RWPE1 (cell line): ENCODE data around the gene TMEM25.

Experiments
- CTCF ChIA-PET: fragments of 350-600 bp; sonication (Branson Sonifier 250); formaldehyde crosslinking; extraction: SDS; loops from one replicate; lab custom pipeline; 2021; lab: Yijun Ruan, JAX
- POLR2A ChIA-PET: fragments of 400-600 bp; formaldehyde crosslinking; extraction: SDS; loops from one replicate; lab custom pipeline; 2020; ENCODE audit warnings: antibody characterized with exemption; ENCODE audit not compliant: low non-redundant PET; lab: Yijun Ruan, JAX
- DNase-seq: peaks from one replicate; pipeline ENCODE4 v3.0.0; 2012; ENCODE audit warnings: low spot score
- H3K27ac ChIP-seq: fragments of 450-650 bp; 2 replicates; pipeline ENCODE4 v1.5.1; 2017
- TF ChIP-seq, protein P1 (sequence below): fragments of 450-650 bp; conservative IDR thresholded peaks from 2 replicates; pipeline ENCODE4 v1.5.1; 2017; ENCODE audit warnings: low read depth, mild to moderate bottlenecking

TMEM25 gene

GRCh38 chr11:118533769-118534729 lies 3.1 kb downstream of the TMEM25 start:
- no peak overlapping the region; the same call in 1 of the 2 replicates for H3K27ac ChIP-seq
- TF ChIP-seq, protein P1, sequence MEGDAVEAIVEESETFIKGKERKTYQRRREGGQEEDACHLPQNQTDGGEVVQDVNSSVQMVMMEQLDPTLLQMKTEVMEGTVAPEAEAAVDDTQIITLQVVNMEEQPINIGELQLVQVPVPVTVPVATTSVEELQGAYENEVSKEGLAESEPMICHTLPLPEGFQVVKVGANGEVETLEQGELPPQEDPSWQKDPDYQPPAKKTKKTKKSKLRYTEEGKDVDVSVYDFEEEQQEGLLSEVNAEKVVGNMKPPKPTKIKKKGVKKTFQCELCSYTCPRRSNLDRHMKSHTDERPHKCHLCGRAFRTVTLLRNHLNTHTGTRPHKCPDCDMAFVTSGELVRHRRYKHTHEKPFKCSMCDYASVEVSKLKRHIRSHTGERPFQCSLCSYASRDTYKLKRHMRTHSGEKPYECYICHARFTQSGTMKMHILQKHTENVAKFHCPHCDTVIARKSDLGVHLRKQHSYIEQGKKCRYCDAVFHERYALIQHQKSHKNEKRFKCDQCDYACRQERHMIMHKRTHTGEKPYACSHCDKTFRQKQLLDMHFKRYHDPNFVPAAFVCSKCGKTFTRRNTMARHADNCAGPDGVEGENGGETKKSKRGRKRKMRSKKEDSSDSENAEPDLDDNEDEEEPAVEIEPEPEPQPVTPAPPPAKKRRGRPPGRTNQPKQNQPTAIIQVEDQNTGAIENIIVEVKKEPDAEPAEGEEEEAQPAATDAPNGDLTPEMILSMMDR, result no peak
- CTCF ChIA-PET, result no interaction called here
- POLR2A ChIA-PET, result no interaction called here
- no peak for DNase-seq

- POLR2A ChIA-PET, result no interaction called here
Observed at GRCh38 chr11:118535261-118535660, 4.3 kb downstream of the TMEM25 start.

DNA sequence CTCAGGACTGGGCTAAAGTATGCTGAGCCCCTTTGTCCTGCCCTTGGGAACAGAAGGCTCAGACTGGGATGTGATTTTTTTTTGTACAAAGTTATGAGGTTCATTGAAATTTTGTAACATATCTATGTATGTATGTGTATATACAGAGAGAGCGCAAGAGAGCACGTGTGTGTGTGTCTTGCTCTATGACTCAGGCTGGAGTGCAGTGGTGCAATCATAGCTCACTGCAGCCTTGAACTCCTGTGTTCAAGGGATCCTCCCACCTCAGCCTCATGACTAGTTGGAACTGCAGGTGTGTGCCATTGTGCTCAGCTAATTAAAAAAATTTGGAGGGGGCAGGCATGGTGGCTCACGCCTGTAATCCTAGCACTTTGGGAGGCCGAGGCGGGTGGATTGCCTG lies 5.7 kb downstream of the TMEM25 start:
- ChIA-PET CTCF (interaction anchor here (0.6 to 0.7 kb wide), 2 partner anchors 62 to 558 kb away, joined by 3 to 4 read pairs; a partner anchor contains a TSS), POLR2A (interaction anchor here (0.7 kb wide), 1 partner anchor 1883 kb away, joined by 3 read pairs; no protein-coding TSS in a partner anchor)
- H3K27ac ChIP-seq, result no peak overlapping the region
- no peak for DNase-seq
- TF ChIP-seq, protein P1, result no peak

More at GRCh38 chr11:118535261-118535660, 4.3 kb downstream of the TMEM25 start:
- TF ChIP-seq, protein P1, result no peak
- DNase-seq, result no peak
- CTCF ChIA-PET, result no interaction called here
- no peak overlapping the region for H3K27ac ChIP-seq

DNA sequence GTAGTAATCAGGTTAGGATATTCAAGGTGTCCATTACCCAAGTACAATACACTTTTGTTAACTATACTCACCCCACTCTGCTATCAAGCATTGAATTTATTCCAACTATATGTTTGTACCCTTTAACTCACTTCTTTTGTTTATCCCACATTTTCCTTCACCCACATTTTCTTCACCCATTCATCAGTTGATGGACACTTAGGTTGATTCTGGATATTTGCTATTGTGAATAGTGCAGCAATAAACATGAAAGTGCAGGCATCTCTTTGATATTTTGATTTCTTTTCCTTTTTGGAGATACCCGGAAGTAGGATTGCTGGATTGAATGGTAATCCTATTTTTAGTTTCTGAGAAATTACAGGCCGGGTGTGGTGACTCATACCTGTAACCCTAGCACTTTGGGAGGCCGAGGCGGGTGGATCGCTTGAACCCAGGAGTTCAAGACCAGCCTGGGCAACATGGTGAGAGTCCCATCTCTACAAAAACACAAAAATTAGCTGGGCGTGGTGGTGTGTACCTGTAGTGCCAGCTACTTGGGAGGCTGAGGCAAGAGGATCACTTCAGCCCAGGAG lies 6.5 kb downstream of the TMEM25 start:
- ChIA-PET POLR2A (interaction anchor here (0.7 kb wide), 2 partner anchors 55 to 1882 kb away, joined by 3 to 5 read pairs; no protein-coding TSS in a partner anchor), CTCF (no interaction called here)
- H3K27ac ChIP-seq, result no peak overlapping the region
- TF ChIP-seq, protein P1, result no peak
- no peak for DNase-seq

DNA sequence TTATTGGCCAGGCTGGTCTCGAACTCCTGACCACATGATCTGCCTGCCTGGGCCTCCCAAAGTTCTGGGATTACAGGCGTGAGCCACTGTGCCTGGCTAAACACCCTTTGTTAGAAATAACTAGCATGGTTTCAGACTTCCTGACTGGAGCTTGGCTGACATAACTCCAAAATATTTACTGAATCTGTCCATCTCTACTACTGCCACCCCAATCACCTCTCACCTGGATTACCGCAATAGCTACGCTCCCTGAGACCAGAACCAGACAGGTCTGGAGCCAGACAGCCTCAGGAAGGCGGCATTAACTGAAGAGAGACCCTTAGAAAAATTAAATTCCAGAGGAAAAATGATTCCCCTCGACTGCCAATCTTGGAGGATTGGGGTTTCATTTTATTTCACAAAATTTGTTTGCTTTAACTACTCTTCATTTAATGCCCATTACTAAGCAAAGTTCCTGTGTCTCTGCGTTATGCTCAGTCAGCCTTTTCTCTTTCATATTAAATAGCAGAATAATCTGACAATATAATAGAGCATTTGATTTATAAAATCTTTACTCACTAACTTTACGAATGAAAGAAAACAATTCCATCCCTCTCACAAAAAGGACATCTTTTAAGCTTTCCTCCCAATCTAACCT lies 13.1 kb downstream of the TMEM25 start:
- DNase-seq, result no peak
- no peak overlapping the region for H3K27ac ChIP-seq
- ChIA-PET POLR2A (no interaction called here), CTCF (interaction anchor here (0.6 kb wide), 1 partner anchor 14 kb away, joined by 3 read pairs; no protein-coding TSS in a partner anchor)
- TF ChIP-seq, protein P1, result no peak

GRCh38 chr11:118544647-118545010 lies 13.6 kb downstream of the TMEM25 start:
- POLR2A ChIA-PET, result no interaction called here
- DNase-seq, result no peak
- H3K27ac ChIP-seq, result no peak overlapping the region
- CTCF ChIA-PET, result interaction anchor here (0.6 kb wide), 1 partner anchor 14 kb away, joined by 3 read pairs; no protein-coding TSS in a partner anchor
- TF ChIP-seq, protein P1, result no peak
